GM12878 (cell line): Measurements from ENCODE around the gene CAMK2D. TPM values are rescaled to one million over a fixed set of nuclear protein-coding genes. Genes with fewer than 3 reads are reported as not detected.

Experiments used
- ATAC-seq: fragments of 200-7000 bp; cut with Tn5 transposase; 3 replicates; pipeline ENCODE4 v1.9.1; 2020; ENCODE audit warnings: mild to moderate bottlenecking, moderate library complexity
- BruUV-seq: library from RNA; stranded (reverse); fragments of 400-500 nt; replicated peaks from 2 replicates; lab custom pipeline; 2021; lab: Mats Ljungman, UMichigan
- CTCF ChIA-PET: fragments of 300-600 bp; sonication (Branson Sonifier 250); formaldehyde crosslinking; extraction: SDS; loops from one replicate; lab custom pipeline; 2021; ENCODE audit warnings: inconsistent platforms; lab: Yijun Ruan, JAX
- POLR2A ChIA-PET: fragments of 350-600 bp; formaldehyde crosslinking; extraction: SDS; loops from one replicate; lab custom pipeline; 2021; ENCODE audit warnings: inconsistent platforms; lab: Charles Lee
- RAD21 ChIA-PET: fragments of 300-600 bp; sonication (Branson Sonifier 250); formaldehyde crosslinking; loops from one replicate; lab custom pipeline; 2023; ENCODE audit warnings: antibody characterized with exemption; ENCODE audit not compliant: unreplicated experiment; lab: Charles Lee
- SMC1A ChIA-PET: fragments of 300-600 bp; sonication (Branson Sonifier 250); formaldehyde crosslinking; loops from one replicate; lab custom pipeline; 2023; ENCODE audit not compliant: unreplicated experiment, uncharacterized antibody; lab: Charles Lee
- DNase-seq: peaks from one replicate; pipeline ENCODE4 v3.0.0-alpha.2; 2011; ENCODE audit warnings: low read depth, low spot score
- FAIRE-seq: peaks from 3 replicates; lab custom pipeline; 2011; peaks lifted over from hg19 to GRCh38; lab: Jason Lieb, UNC
- H2AFZ ChIP-seq: 2 replicates; pipeline ENCODE4 v1.6.0; 2011; ENCODE audit warnings: low read depth, low read length, control low read depth; ENCODE audit not compliant: control insufficient read depth
- H3K27ac ChIP-seq: 2 replicates; pipeline ENCODE4 v1.5.1; 2011; ENCODE audit warnings: control low read depth; ENCODE audit not compliant: control insufficient read depth, insufficient read depth
- H3K27me3 ChIP-seq, 2 experiments: replicated peaks in 1 of 2; 2 replicates each; pipeline versions ENCODE4 v1.6.0 to v1.6.1; 2011; ENCODE audit warnings: low read length in 1 of 2; ENCODE audit not compliant: control insufficient read depth in 2 of 2, insufficient read depth in 2 of 2
- H3K36me3 ChIP-seq, 2 experiments: 2 replicates each; pipeline ENCODE4 v1.5.1; 2011; ENCODE audit warnings: low read length in 1 of 2; ENCODE audit not compliant: control insufficient read depth in 2 of 2, insufficient read depth in 2 of 2
- H3K4me1 ChIP-seq: 2 replicates; pipeline ENCODE4 v1.6.1; 2011; ENCODE audit warnings: mild to moderate bottlenecking, low read length, moderate library complexity, mixed read lengths; ENCODE audit not compliant: control insufficient read depth, insufficient read depth
- H3K4me2 ChIP-seq: 2 replicates; pipeline ENCODE4 v1.6.0; 2011; ENCODE audit warnings: control low read depth; ENCODE audit not compliant: control insufficient read depth, insufficient read depth
- H3K4me3 ChIP-seq: fragments of 200-600 bp; sonication (generic); 2 replicates; pipeline ENCODE4 v1.5.1; 2016
- H3K79me2 ChIP-seq: 2 replicates; pipeline ENCODE4 v1.6.0; 2011; ENCODE audit warnings: low read length; ENCODE audit not compliant: control insufficient read depth, insufficient read depth
- H3K9ac ChIP-seq: 2 replicates; pipeline ENCODE4 v1.8.0; 2011; ENCODE audit warnings: low read length, control low read depth, mixed read lengths; ENCODE audit not compliant: control insufficient read depth, insufficient read depth
- H3K9me3 ChIP-seq: replicated peaks from 3 replicates; pipeline ENCODE4 v1.5.1; 2011; ENCODE audit warnings: mild to moderate bottlenecking, low read length; ENCODE audit not compliant: control insufficient read depth, insufficient read depth
- H4K20me1 ChIP-seq: 2 replicates; pipeline ENCODE4 v1.6.0; 2011; ENCODE audit not compliant: control insufficient read depth, insufficient read depth
- IKZF2 ChIP-seq, 2 experiments: fragments of 450-650 bp; IDR thresholded peaks; 2 replicates each; pipeline ENCODE4 v1.6.1; 2017; ENCODE audit warnings: mild to moderate bottlenecking in 2 of 2, moderate library complexity in 2 of 2
- SMARCA5 ChIP-seq: fragments of 450-650 bp; IDR thresholded peaks from 2 replicates; pipeline ENCODE4 v1.6.1; 2017; ENCODE audit warnings: mild to moderate bottlenecking
- TARDBP ChIP-seq: IDR thresholded peaks from 2 replicates; pipeline ENCODE4 v1.6.1; 2016; ENCODE audit warnings: borderline replicate concordance
- ZSCAN29 ChIP-seq: fragments of 450-650 bp; IDR thresholded peaks from 2 replicates; pipeline ENCODE4 v1.6.1; 2017; ENCODE audit warnings: mild to moderate bottlenecking, moderate library complexity
- WGBS: methylation state at CpG from one replicate; pipeline ENCODE4 v1.1.6; 2016; ENCODE audit warnings: low lambda C conversion rate; ENCODE audit not compliant: insufficient replicate concordance, insufficient coverage; ENCODE audit errors: missing lambda C conversion rate; 5-methylcytosine and 5-hydroxymethylcytosine counted together
- in situ Hi-C: fragments of 300-500 bp; cut with MboI; formaldehyde crosslinking; loops from 9 replicates; pipeline ENCODE4 v1.14.3; 2018; ENCODE audit warnings: mixed read lengths
- intact Hi-C: fragments of 100-400 bp; cut with micrococcal nuclease; formaldehyde crosslinking; loops from one replicate; pipeline ENCODE4 v1.14.2; 2022; ENCODE audit not compliant: unreplicated experiment
- polyA plus RNA-seq, 11 experiments: library from polyadenylated mRNA; depleted of rRNA in 4 of 11; unstranded in 6 of 11; stranded (reverse) in 5 of 11; fragments of >200 nt; fragmentation: Nextera tagmentation in 4 of 11; fragmentation: Illumina TruSeq in 1 of 11; extraction: Ambion mirVana in 4 of 11; extraction: Trizol in 1 of 11; gene quantifications; 1 replicate in 1 of 11; 2 replicates in 10 of 11; pipeline versions ENCODE4 v1.2.1 to v1.2.3, GENCODE V29; 2011 to 2016; ENCODE audit warnings: inconsistent platforms in 2 of 11, missing spikeins in 2 of 11, low read depth in 1 of 11
- total RNA-seq, 4 experiments: library from RNA; depleted of rRNA in 3 of 4; stranded (reverse); fragments of >200 nt in 3 of 4; fragmentation: Illumina TruSeq in 1 of 4; extraction: Trizol in 1 of 4; gene quantifications; 2 replicates each; pipeline versions ENCODE4 v1.2.1 to v1.2.3, GENCODE V29; 2013 to 2021
- TF ChIP-seq, protein P1 (sequence below): IDR thresholded peaks from 2 replicates; pipeline ENCODE4 v1.6.1; 2011; ENCODE audit warnings: low read depth, mild to moderate bottlenecking, low read length, moderate library complexity, borderline replicate concordance; ENCODE audit errors: extremely low read depth
- TF ChIP-seq, protein P2 (sequence below): fragments of 450-650 bp; IDR thresholded peaks from 2 replicates; pipeline ENCODE4 v1.6.1; 2016; ENCODE audit warnings: mild to moderate bottlenecking

CAMK2D gene
- total and polyA plus RNA-seq, 10 of the 15 experiments (the other 5 are each of a cell fraction or from before 2014, with no cell fraction given), result 6.9 to 88.5 (median 12.9) TPM

DNA sequence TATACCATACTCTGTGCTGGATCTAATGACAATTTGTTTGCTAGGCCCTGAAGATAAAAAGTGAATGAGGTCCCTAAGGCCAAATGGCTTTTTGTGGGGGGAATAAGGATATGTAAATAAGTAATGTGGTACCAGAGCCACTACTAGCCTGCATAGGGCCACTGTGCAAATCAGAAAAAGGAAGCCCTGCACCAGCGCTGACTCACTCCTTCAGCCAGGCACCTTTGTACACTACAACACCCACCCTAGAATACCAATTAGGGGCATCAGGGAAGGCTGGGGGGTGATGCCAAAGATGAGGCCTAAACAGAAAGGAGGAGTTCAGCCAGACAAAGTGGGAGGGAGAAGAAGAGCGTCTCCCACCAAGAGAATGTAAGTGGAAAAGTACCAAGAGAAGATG is 122.2 kb downstream of the CAMK2D start:
- no peak overlapping the region for H3K9ac ChIP-seq
- intact Hi-C loops, result loop anchor here (2.0 kb wide), 1 partner anchor 431 kb away; no protein-coding TSS in a partner anchor
- no TSS peak for BruUV-seq
- DNase-seq (no peak), ATAC-seq (peak; percentile 63), FAIRE-seq (no peak)
- in situ Hi-C loops, result no loop called here
- H3K27ac ChIP-seq, result no peak overlapping the region; the same call in 1 of the 2 replicates
- no peaks in the 10 kb centered on the region for H4K20me1 ChIP-seq
- peaks cover 55% of the 10 kb centered on the region for H3K4me1 ChIP-seq
- no peaks in the 10 kb centered on the region for H3K27me3 ChIP-seq
- peaks cover 20% of the 10 kb centered on the region for H3K79me2 ChIP-seq
- no peak overlapping the region for H2AFZ ChIP-seq
- SMC1A ChIA-PET, result interaction anchor here (0.9 to 17.1 kb wide), 13 partner anchors 9 to 198 kb away, joined by 3 to 282 read pairs (median 20); no protein-coding TSS in a partner anchor
- H3K36me3 ChIP-seq, result no peaks in the 10 kb centered on the region; a peak in 1 of 4 replicates
- H3K4me3 ChIP-seq, result no peak overlapping the region
- no peaks in the 10 kb centered on the region for H3K9me3 ChIP-seq
- WGBS, result 93% methylated on average over 2 of the region's 2 CpGs
- TF ChIP-seq IKZF2 (IDR thresholded peaks at IDR 0.05), result peak in 1 of 2 experiments; percentile 11; a peak in 1 of 4 replicates
- TF ChIP-seq TARDBP, result no peak
- 0 out of 2 replicates have a peak, but pooled peaks have one; percentile 29 for TF ChIP-seq SMARCA5
- TF ChIP-seq, protein P1, sequence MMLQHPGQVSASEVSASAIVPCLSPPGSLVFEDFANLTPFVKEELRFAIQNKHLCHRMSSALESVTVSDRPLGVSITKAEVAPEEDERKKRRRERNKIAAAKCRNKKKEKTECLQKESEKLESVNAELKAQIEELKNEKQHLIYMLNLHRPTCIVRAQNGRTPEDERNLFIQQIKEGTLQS, result no peak
- 0 out of 2 replicates have a peak overlapping the region, but pooled peaks have one; percentile 17 for H3K4me2 ChIP-seq
- RAD21 ChIA-PET, result interaction anchor here (1.2 to 7.7 kb wide), 13 partner anchors 12 to 120 kb away, joined by 3 to 72 read pairs (median 16); no protein-coding TSS in a partner anchor
- POLR2A ChIA-PET, result interaction anchor here (0.9 to 3.2 kb wide), 4 partner anchors 16 to 123 kb away, joined by 3 to 8 read pairs (median 5); no protein-coding TSS in a partner anchor
- CTCF ChIA-PET, result interaction anchor here (0.5 to 7.0 kb wide), 6 partner anchors 21 to 144 kb away, joined by 3 to 46 read pairs (median 6); no protein-coding TSS in a partner anchor

DNA sequence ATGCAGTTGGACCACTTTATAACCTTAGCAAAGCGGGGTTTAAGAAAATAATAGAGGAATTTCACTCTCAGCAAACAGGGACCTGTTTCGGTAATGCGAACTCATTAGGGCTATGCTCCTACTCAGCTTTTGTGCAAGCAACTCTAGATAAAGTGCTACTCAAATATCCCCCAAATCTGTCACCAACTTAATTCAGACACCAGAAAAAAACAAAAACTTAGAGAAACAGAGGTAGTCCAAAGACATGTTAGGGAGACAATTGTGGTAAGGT is 123.0 kb downstream of the CAMK2D start:
- no peaks in the 10 kb centered on the region for H3K9me3 ChIP-seq
- intact Hi-C loops, result loop anchor here (2.0 kb wide), 1 partner anchor 432 kb away; no protein-coding TSS in a partner anchor
- no peak overlapping the region for H2AFZ ChIP-seq
- FAIRE-seq, result no peak
- 0 out of 2 replicates have a peak overlapping the region, but pooled peaks have one; percentile 40 for H3K4me3 ChIP-seq
- ATAC-seq, result no peak
- TF ChIP-seq ZSCAN29, result no peak
- TF ChIP-seq, protein P2, sequence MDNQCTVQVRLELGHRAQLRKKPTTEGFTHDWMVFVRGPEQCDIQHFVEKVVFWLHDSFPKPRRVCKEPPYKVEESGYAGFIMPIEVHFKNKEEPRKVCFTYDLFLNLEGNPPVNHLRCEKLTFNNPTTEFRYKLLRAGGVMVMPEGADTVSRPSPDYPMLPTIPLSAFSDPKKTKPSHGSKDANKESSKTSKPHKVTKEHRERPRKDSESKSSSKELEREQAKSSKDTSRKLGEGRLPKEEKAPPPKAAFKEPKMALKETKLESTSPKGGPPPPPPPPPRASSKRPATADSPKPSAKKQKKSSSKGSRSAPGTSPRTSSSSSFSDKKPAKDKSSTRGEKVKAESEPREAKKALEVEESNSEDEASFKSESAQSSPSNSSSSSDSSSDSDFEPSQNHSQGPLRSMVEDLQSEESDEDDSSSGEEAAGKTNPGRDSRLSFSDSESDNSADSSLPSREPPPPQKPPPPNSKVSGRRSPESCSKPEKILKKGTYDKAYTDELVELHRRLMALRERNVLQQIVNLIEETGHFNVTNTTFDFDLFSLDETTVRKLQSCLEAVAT, result 0 out of 2 replicates have a peak, but pooled peaks have one; percentile 10
- H3K4me1 ChIP-seq, result peaks cover 55% of the 10 kb centered on the region
- ChIA-PET POLR2A (interaction anchor here (0.7 to 4.0 kb wide), 9 partner anchors 23 to 124 kb away, joined by 3 to 20 read pairs (median 3); no protein-coding TSS in a partner anchor), CTCF (interaction anchor here (0.7 to 7.0 kb wide), 14 partner anchors 10 to 145 kb away, joined by 3 to 46 read pairs (median 5); no protein-coding TSS in a partner anchor), SMC1A (interaction anchor here (0.9 to 17.1 kb wide), 27 partner anchors 10 to 401 kb away, joined by 3 to 282 read pairs (median 7); no protein-coding TSS in a partner anchor), RAD21 (interaction anchor here (0.8 to 7.7 kb wide), 29 partner anchors 12 to 268 kb away, joined by 3 to 72 read pairs (median 5); no protein-coding TSS in a partner anchor)
- H3K9ac ChIP-seq, result no peak overlapping the region
- peak overlapping the region; percentile 28 for H3K4me2 ChIP-seq
- H4K20me1 ChIP-seq, result no peaks in the 10 kb centered on the region
- H3K79me2 ChIP-seq, result peaks cover 20% of the 10 kb centered on the region
- in situ Hi-C loops, result no loop called here
- DNase-seq, result no peak
- no peaks in the 10 kb centered on the region; a peak in 1 of 4 replicates for H3K36me3 ChIP-seq
- peak overlapping the region; percentile 35; the same call in 1 of the 2 replicates for H3K27ac ChIP-seq
- 96% methylated on average over 3 of the region's 3 CpGs for WGBS
- no peaks in the 10 kb centered on the region for H3K27me3 ChIP-seq
- BruUV-seq, result no TSS peak
